ENCODE measurements around the gene PPM1B.

The PPM1B gene

GRCh38 chr2:44267269-44267795 is 98.7 kb downstream of the PPM1B start:
- peak; percentile 54 for DNase-seq

- peak; percentile 74 for DNase-seq
These were observed 99.3 kb downstream of the PPM1B start for GRCh38 chr2:44267796-44268648.

- no peak for DNase-seq
These were observed 101.2 kb downstream of the PPM1B start for GRCh38 chr2:44269831-44270230.

GRCh38 chr2:44271296-44271695 is 102.6 kb downstream of the PPM1B start:
- no peak for DNase-seq

GRCh38 chr2:44273076-44273475 is 104.4 kb downstream of the PPM1B start:
- DNase-seq: no peak

- no peak for DNase-seq
These were observed 104.9 kb downstream of the PPM1B start for GRCh38 chr2:44273596-44273995.

- DNase-seq: peak; percentile 90
These were observed 107.2 kb downstream of the PPM1B start for GRCh38 chr2:44275927-44276303.

GRCh38 chr2:44277541-44277940 is 108.9 kb downstream of the PPM1B start:
- no peak for DNase-seq

GRCh38 chr2:44280869-44281268 is 112.2 kb downstream of the PPM1B start:
- DNase-seq: no peak
